ENCODE measurements around the gene TCF7L2. TPM values are rescaled to one million over a fixed set of nuclear protein-coding genes. Genes with fewer than 3 reads are reported as not detected.

The TCF7L2 gene
- total and polyA plus RNA-seq, 9 of the 15 experiments (the other 6 are each of a cell fraction or from before 2014, with no cell fraction given) = 0.32 to 2.8 (median 0.92) TPM

DNA sequence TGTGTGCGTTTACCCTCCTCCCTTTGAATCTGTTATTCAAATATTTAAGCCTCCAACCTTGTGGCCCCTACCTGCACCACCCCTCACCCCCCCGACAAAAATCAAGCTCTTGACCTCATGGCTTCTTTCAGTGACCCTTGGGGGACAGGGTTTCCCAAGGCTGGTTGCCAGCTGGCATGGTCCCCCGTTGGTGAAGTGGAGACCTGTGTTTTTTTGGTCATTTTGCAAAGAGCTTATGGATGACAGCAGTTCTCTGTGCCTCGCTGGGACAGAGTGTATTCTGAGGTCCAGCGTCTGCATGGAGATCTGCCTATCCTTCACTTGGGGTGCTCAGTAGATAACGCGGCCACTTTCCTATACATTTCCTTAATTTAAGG, 111.0 kb downstream of the TCF7L2 start:
- peaks cover 14 to 65% of the 10 kb centered on the region in 2 experiments for H3K4me1 ChIP-seq (replicated peaks in 1 of 2; ENCODE audit: control insufficient read depth in 2 of 2, insufficient read depth in 2 of 2, low read length in 2 of 2)
- no peaks in the 10 kb centered on the region for H3K9me1 ChIP-seq (ENCODE audit: control insufficient read depth, insufficient read depth, low read length)
- H3K9me3 ChIP-seq (replicated peaks; ENCODE audit: control insufficient read depth, insufficient read depth, low read depth, low read length) = no peaks in the 10 kb centered on the region
- H3K9ac ChIP-seq (ENCODE audit: insufficient read depth in 1 of 2, low read depth in 2 of 2, low read length in 2 of 2) = peak overlapping the region in 1 of 2 experiments; percentile 75; a peak in 3 of 4 replicates
- in situ Hi-C loops (cut with MboI) (no loop called here), intact Hi-C loops (cut with micrococcal nuclease) (loop anchor here (5.0 kb wide), 1 partner anchor 109 kb away; the partner anchor contains the start of gene TCF7L2)
- H2AFZ ChIP-seq (ENCODE audit: low read depth, low read length) = peak overlapping the region; percentile 99
- peak overlapping the region; percentile 84 for H3K4me2 ChIP-seq (ENCODE audit: insufficient read depth, low read length)
- H3K4me3 ChIP-seq = no peak overlapping the region
- no peaks in the 10 kb centered on the region; the same call in 2 of the 3 replicates for H3K36me3 ChIP-seq (ENCODE audit: control insufficient read depth, insufficient read depth, low read length)
- POLR2A ChIA-PET = interaction anchor here (0.7 to 1.3 kb wide), 6 partner anchors 10 to 336 kb away, joined by 3 to 4 read pairs (median 4); no protein-coding TSS in a partner anchor
- BruUV-seq (replicated peaks) = no TSS peak
- DNase-seq (ENCODE audit: extremely low read depth in 1 of 4, low spot score in 3 of 4) (no peak), ATAC-seq (peak; percentile 15), FAIRE-seq (no peak)
- H3K27me3 ChIP-seq (ENCODE audit: control insufficient read depth in 2 of 2, insufficient read depth in 2 of 2, low read length in 2 of 2) = no peaks in the 10 kb centered on the region
- 11% methylated on average over 5 of the region's 7 CpGs for WGBS (ENCODE audit: insufficient coverage, low coverage, missing lambda C conversion rate)
- no peaks in the 10 kb centered on the region for H4K20me1 ChIP-seq (replicated peaks; ENCODE audit: control insufficient read depth, insufficient read depth, low read length)
- H3K27ac ChIP-seq (ENCODE audit: extremely low read depth, low read depth, low read length) = peak overlapping the region; percentile 98; the same call in 2 of the 3 replicates
- no peaks in the 10 kb centered on the region for H3K79me2 ChIP-seq (ENCODE audit: control insufficient read depth, insufficient read depth, low read length)
- CTCF ChIA-PET (ENCODE audit: low intra/inter-chr PET ratio) = no interaction called here
- TF ChIP-seq, protein P1, sequence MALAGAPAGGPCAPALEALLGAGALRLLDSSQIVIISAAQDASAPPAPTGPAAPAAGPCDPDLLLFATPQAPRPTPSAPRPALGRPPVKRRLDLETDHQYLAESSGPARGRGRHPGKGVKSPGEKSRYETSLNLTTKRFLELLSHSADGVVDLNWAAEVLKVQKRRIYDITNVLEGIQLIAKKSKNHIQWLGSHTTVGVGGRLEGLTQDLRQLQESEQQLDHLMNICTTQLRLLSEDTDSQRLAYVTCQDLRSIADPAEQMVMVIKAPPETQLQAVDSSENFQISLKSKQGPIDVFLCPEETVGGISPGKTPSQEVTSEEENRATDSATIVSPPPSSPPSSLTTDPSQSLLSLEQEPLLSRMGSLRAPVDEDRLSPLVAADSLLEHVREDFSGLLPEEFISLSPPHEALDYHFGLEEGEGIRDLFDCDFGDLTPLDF (CRISPR knock-in tag; IDR thresholded peaks at IDR 0.05) = no peak
- TF ChIP-seq HIVEP1 (CRISPR knock-in tag; IDR thresholded peaks at IDR 0.05) (no peak), ZEB2 (IDR thresholded peaks at IDR 0.05) (0 out of 2 replicates have a peak, but pooled peaks have one; percentile 2), CREBBP (IDR thresholded peaks at IDR 0.05; ENCODE audit: low read depth, low read length) (no peak), GATAD2B (IDR thresholded peaks at IDR 0.05; ENCODE audit: borderline replicate concordance) (0 out of 2 replicates have a peak, but pooled peaks have one; percentile 3), HMGN3 (IDR thresholded peaks at IDR 0.05; ENCODE audit: borderline replicate concordance, extremely low read depth, insufficient read length, low read depth, low read length) (peak; percentile 4), XRCC5 (IDR thresholded peaks at IDR 0.05; ENCODE audit: low read depth, low read length) (no peak), ZNF12 (CRISPR knock-in tag; IDR thresholded peaks at IDR 0.05) (no peak), TAF9B (IDR thresholded peaks at IDR 0.05; ENCODE audit: partially characterized antibody) (peak; percentile 5), POLR2B (IDR thresholded peaks at IDR 0.05; ENCODE audit: low read depth, partially characterized antibody) (no peak)
- TF ChIP-seq, protein P2, sequence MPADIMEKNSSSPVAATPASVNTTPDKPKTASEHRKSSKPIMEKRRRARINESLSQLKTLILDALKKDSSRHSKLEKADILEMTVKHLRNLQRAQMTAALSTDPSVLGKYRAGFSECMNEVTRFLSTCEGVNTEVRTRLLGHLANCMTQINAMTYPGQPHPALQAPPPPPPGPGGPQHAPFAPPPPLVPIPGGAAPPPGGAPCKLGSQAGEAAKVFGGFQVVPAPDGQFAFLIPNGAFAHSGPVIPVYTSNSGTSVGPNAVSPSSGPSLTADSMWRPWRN (IDR thresholded peaks at IDR 0.05; ENCODE audit: low read depth) = no peak
- TF ChIP-seq, protein P3, sequence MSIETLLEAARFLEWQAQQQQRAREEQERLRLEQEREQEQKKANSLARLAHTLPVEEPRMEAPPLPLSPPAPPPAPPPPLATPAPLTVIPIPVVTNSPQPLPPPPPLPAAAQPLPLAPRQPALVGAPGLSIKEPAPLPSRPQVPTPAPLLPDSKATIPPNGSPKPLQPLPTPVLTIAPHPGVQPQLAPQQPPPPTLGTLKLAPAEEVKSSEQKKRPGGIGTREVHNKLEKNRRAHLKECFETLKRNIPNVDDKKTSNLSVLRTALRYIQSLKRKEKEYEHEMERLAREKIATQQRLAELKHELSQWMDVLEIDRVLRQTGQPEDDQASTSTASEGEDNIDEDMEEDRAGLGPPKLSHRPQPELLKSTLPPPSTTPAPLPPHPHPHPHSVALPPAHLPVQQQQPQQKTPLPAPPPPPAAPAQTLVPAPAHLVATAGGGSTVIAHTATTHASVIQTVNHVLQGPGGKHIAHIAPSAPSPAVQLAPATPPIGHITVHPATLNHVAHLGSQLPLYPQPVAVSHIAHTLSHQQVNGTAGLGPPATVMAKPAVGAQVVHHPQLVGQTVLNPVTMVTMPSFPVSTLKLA (conservative IDR thresholded peaks at IDR 0.05) = no peak
- TF ChIP-seq, protein P4, sequence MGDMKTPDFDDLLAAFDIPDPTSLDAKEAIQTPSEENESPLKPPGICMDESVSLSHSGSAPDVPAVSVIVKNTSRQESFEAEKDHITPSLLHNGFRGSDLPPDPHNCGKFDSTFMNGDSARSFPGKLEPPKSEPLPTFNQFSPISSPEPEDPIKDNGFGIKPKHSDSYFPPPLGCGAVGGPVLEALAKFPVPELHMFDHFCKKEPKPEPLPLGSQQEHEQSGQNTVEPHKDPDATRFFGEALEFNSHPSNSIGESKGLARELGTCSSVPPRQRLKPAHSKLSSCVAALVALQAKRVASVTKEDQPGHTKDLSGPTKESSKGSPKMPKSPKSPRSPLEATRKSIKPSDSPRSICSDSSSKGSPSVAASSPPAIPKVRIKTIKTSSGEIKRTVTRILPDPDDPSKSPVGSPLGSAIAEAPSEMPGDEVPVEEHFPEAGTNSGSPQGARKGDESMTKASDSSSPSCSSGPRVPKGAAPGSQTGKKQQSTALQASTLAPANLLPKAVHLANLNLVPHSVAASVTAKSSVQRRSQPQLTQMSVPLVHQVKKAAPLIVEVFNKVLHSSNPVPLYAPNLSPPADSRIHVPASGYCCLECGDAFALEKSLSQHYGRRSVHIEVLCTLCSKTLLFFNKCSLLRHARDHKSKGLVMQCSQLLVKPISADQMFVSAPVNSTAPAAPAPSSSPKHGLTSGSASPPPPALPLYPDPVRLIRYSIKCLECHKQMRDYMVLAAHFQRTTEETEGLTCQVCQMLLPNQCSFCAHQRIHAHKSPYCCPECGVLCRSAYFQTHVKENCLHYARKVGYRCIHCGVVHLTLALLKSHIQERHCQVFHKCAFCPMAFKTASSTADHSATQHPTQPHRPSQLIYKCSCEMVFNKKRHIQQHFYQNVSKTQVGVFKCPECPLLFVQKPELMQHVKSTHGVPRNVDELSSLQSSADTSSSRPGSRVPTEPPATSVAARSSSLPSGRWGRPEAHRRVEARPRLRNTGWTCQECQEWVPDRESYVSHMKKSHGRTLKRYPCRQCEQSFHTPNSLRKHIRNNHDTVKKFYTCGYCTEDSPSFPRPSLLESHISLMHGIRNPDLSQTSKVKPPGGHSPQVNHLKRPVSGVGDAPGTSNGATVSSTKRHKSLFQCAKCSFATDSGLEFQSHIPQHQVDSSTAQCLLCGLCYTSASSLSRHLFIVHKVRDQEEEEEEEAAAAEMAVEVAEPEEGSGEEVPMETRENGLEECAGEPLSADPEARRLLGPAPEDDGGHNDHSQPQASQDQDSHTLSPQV (IDR thresholded peaks at IDR 0.05) = 0 out of 2 replicates have a peak, but pooled peaks have one; percentile 1
- TF ChIP-seq, protein P5, sequence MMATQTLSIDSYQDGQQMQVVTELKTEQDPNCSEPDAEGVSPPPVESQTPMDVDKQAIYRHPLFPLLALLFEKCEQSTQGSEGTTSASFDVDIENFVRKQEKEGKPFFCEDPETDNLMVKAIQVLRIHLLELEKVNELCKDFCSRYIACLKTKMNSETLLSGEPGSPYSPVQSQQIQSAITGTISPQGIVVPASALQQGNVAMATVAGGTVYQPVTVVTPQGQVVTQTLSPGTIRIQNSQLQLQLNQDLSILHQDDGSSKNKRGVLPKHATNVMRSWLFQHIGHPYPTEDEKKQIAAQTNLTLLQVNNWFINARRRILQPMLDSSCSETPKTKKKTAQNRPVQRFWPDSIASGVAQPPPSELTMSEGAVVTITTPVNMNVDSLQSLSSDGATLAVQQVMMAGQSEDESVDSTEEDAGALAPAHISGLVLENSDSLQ (IDR thresholded peaks at IDR 0.05) = no peak
